Sciatic nerve (tissue), 2 donors: Measurements from ENCODE around the gene DNAJB7. TPM values are rescaled to one million over a fixed set of nuclear protein-coding genes. Genes with fewer than 3 reads are reported as not detected.
"Not testable (repeated sequence)": the region's sequence is repeated elsewhere in the genome, so short reads cannot be mapped to it uniquely, and the experiment has no call there.

Experiments used
- ATAC-seq: fragments of 200-7000 bp; cut with Tn5 transposase; one replicate; pipeline ENCODE4 v1.9.1; 2020; ENCODE audit warnings: mild to moderate bottlenecking, moderate library complexity
- DNase-seq: peaks from one replicate; pipeline ENCODE4 v3.0.0-alpha.2; 2020; ENCODE audit warnings: low spot score
- intact Hi-C: fragments of 100-400 bp; cut with DNase I; formaldehyde crosslinking; loops from one replicate; pipeline ENCODE4 v1.14.2; 2022
- microRNA-seq: library from miRNA; unstranded; fragments of <30 nt; microRNA quantifications from one replicate; pipeline ENCODE4 v1.2.0, GENCODE V29; 2020
- total RNA-seq: library from RNA; stranded (reverse); fragmentation: NEBNext Ultra II Directional; extraction: Animal tissue kit (Norgen Biotek cat#: 25700); gene quantifications from one replicate; pipeline ENCODE4 v1.2.1, GENCODE V29; 2021
- donor health status: DM: no; HTN: no; CAD: no.
- donor health status: DM: no; HTN: no; CAD: no.

The DNAJB7 gene
- total RNA-seq, 1 donor from 2014 or later: not detected

DNA sequence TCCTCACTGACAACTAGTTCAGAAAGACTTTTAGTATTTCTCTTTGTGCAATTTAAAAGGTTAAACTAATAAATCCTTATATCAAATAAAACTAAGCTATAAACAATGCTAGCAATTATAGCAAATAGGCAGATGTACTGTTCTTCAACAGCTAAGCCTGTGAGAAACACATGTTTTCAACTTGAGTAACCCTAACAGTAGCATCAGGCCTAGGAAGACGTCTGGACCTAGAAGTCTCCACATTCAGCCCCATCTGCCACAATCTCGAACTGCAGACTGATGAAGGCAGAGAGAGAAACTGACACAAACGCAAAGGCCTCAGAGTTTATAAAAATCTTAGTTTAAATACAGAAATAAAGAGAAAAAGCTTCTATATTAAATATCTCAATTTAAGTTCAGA, 8.0 kb downstream of the DNAJB7 start:
- no peak for ATAC-seq
- no peak for DNase-seq
- intact Hi-C loops: no loop called here

- no peak for DNase-seq
- intact Hi-C loops: no loop called here
- no peak for ATAC-seq
Observed at GRCh38 chr22:40853333-40853732, 8.6 kb downstream of the DNAJB7 start.

DNA sequence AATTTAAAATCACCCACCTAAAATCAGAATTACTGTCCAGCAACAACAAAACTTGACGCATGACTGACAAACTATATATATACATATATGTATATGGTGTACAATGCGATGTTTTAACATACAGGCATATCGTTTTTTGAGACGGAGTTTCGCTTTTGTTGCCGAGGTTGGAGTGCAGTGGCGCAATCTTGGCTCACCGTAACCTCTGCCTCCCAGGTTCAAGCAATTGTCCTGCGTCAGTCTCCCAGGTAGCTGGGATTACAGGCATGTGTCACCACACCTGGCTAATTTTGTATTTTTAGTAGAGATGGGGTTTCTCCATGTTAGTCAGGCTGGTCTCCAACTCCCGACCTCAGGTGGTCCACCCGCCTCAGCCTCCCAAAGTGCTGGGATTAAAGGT, 16.1 kb downstream of the DNAJB7 start:
- DNase-seq, ATAC-seq, intact Hi-C loops: not testable (repeated sequence)

GRCh38 chr22:40844951-40845350, 17.0 kb downstream of the DNAJB7 start:
- ATAC-seq: no peak
- no peak for DNase-seq
- intact Hi-C loops: no loop called here

- no peak for DNase-seq
- no peak for ATAC-seq
- intact Hi-C loops: no loop called here
Observed at GRCh38 chr22:40838486-40838885, 23.4 kb downstream of the DNAJB7 start.

DNA sequence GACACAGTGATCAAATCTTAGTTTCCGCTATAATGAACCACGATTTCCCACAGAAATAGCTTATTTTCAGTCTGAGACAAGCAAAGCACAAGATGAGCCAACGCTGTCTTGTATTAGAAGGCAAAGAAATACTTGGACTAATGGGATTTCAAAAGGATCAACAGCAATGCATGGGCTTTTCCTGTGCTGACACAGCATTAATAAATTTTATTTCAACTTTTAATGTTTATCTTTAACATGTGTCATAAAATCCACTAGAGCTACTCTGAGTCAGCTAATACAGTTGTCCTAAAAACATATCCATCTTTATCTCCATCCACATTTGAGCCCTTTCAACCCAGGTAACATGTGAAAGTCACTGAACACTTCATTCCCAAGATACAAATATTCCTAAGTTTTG, 27.3 kb downstream of the DNAJB7 start:
- intact Hi-C loops: no loop called here
- ATAC-seq: no peak

DNA sequence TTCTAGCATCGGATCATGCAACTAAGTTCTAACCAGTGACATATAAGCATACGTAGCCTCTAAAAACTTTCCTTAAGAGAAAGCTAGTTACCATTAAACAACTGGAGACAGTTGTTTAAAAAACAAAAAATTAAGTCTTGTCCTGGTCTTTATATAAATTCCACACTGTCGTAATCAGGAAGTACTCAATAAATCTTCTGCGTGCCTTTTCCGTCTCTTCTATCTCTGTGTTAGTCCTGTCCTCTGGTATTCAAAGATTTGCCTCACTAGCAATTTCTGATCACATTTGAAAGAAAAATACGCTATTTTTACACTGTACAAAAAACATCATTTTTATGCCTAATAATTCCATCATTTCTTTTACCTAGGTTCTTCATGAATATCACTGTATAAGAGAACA, 32.8 kb downstream of the DNAJB7 start:
- DNase-seq: no peak
- no peak for ATAC-seq
- intact Hi-C loops: no loop called here

More for the DNA sequence above, 27.3 kb downstream of the DNAJB7 start:
- no peak for DNase-seq

- ATAC-seq: no peak
- intact Hi-C loops: no loop called here
- DNase-seq: no peak
Observed at GRCh38 chr22:40826984-40827741, 34.8 kb downstream of the DNAJB7 start.

DNA sequence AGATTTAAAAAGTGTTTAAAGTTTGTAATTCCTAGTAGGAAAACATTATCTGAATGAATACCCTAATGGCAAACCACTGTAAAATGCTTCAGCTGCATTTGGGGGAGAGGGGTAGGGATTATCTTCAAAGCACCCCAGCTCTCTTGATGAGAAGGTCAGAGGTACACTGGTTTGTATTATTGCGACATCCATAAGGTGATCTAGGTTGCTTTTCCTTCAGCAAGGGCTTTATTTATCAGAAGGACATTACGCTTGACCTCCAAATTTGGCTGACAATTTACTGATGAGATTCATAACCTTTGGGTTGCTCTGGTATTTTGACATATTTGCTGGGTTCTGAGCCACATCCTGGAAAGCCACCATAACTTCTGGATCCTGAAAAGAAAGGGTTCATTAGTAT, 35.6 kb downstream of the DNAJB7 start:
- DNase-seq, ATAC-seq, intact Hi-C loops: not testable (repeated sequence)

DNA sequence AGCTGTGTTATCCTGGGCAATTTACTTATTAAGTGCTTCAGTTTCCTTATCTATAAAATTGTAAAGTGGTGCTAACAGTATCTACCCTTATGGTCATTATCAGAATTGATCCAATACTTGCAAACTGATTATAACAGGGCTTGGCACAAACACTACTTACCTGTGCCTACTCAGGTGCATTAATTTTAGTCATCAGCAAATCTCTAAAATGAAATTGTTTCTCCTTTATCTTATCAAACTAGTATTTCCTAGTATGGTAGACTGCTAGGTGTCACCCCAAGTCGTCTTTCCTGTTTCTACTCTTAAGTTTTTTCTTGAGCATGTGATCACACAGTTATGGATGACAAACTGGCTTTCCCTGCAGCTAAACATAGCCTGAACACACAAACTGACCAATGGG, 38.5 kb downstream of the DNAJB7 start:
- intact Hi-C loops: no loop called here

DNA sequence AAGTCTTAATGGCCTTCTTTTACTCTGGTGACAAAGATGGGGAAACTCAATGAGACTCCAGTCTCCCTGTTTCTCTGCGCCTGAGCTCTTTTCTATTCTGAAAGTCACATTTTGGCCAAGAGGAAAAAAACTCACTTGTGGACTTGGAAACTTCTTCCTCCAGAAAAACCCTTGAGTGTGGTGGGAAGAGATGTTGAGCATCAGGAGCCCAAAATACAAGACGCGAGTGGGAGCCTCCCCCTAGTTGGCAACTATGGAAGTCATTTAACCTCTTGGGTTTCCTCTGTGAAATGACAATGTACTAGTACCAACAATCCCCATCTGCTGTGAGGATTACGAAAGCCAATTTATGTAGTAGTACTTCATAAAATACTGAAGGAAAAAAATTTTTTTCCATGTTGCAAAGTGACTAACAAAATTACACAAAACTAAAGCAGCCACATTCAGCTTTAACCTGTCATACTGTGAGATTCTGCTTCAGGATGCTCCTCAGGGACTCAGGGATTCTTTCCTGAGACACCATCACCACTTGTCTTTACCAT, 42.2 kb downstream of the DNAJB7 start:
- no peak for ATAC-seq
- no peak for DNase-seq
- intact Hi-C loops: no loop called here

More for the DNA sequence above, 38.5 kb downstream of the DNAJB7 start:
- no peak for ATAC-seq
- DNase-seq: no peak

- intact Hi-C loops: no loop called here
- peak; percentile 92 for DNase-seq
- ATAC-seq: peak; percentile 98
Observed at GRCh38 chr22:40818747-40819598, 42.9 kb downstream of the DNAJB7 start, which contains the start of gene SLC25A17. SLC25A17 (minus strand) TSS chr22:40819346; CDS start chr22:40819248, 98 bp downstream.

GRCh38 chr22:40818192-40818746, 43.6 kb downstream of the DNAJB7 start:
- ATAC-seq (no peak), DNase-seq (no peak)
- intact Hi-C loops: no loop called here

- no peak for ATAC-seq
- intact Hi-C loops: no loop called here
- DNase-seq: no peak
Observed at GRCh38 chr22:40817737-40818136, 44.2 kb downstream of the DNAJB7 start.

- intact Hi-C loops: no loop called here
- ATAC-seq: no peak
- no peak for DNase-seq
Observed at GRCh38 chr22:40813912-40814315, 48.0 kb downstream of the DNAJB7 start.

Small RNA genes within 50 kb of the gene (microRNA-seq; reads per million reads assigned to microRNA genes)
- gene MIR4766: 1.4 reads per million

Other genes starting within 250 kb of the DNAJB7 start
- gene MRTFA, start 225.4 kb downstream of the DNAJB7 start, total RNA-seq: 53.5 TPM
- 0.76 TPM for gene MCHR1, start 182.6 kb downstream of the DNAJB7 start, total RNA-seq
- 19.6 TPM for gene SLC25A17, start 42.8 kb downstream of the DNAJB7 start, total RNA-seq
- gene ST13, start 5.5 kb downstream of the DNAJB7 start, total RNA-seq: 238 TPM
- 19.2 TPM for gene XPNPEP3, start 5.0 kb downstream of the DNAJB7 start, total RNA-seq
- gene RBX1, start 89.3 kb upstream of the DNAJB7 start, total RNA-seq: 52.0 TPM
- 84.3 TPM for gene EP300, start 230.5 kb upstream of the DNAJB7 start, total RNA-seq